GM04504 (cell line): ENCODE measurements around the gene GUCD1.

Experiments used
- DNase-seq: peaks from one replicate; pipeline ENCODE4 v3.0.0-alpha.2; 2012; ENCODE audit warnings: low read depth

The GUCD1 gene

GRCh38 chr22:24529898-24530297, 25.0 kb downstream of the GUCD1 start:
- DNase-seq: no peak

- no peak for DNase-seq
These were observed 28.7 kb downstream of the GUCD1 start for GRCh38 chr22:24526191-24526590.

DNA sequence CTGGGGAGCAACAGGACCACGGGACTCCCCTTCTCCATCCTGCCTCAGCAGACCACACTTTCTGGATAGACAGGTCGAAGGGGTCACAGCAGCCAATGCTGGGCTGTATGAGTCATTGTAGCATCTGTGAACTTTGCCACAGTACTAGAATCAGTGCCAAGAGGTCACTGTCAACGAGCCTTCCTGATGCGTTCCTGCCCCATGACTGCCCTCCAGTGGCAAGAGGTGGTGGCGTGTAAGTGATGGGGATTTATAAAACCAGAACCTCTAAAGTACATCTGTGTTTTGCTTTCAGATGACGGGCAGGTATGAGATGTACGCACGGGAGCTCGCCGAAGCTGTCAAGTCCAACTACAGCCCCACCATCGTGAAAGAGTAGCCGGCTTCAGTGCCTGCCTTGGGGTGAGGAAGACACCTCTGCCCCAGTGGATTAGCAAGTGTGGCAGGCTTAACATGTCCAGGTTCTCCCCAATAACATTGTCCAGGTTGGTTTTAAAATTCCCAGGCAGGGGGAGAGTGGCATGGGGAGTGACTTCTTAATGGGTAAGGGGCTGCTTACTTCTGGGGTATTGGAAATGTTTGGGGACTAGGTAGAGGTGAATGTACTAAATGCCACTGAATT, 29.4 kb downstream of the GUCD1 start:
- peak; percentile 29 for DNase-seq

DNA sequence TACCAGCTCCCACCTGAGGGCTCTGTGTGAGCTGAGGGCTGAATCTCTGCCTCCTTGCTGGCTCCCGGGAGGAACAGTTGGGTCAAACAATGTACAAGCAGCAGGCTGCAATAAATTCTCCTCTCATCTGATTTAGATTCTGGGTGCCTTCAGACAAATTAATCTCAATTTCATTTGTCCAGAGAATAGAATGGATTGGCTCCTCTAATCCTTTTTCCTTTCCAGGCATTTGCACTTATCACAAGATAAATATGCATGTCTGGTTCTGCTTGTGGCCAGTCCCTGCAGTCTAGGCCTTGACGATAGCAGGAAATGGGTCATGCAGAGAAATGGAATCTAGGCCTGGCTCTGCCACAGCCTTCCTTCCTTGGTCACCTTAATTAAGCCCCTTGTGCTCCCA, 31.1 kb downstream of the GUCD1 start:
- no peak for DNase-seq

DNA sequence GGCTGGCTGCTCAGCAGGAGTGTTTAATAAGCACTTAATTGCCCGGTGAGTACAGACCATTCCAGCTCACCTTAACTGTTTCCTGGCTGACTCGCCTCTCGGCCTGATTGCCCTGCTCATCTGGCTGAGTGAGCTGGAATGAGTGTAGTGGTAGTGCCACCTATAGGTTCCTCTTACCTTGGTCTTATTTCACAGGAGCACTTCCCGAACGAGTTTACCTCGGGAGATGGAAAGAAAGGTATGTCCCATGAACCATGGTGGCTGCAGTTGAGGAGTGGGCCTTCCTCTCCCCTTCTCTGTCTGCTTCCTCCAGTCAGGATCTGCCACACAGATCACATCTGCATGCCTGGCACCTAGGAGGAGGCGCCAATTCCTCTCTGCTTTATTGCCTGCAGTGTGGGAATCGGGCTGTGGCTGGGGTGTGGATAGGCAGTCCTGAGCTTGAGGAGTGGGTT, 33.1 kb downstream of the GUCD1 start:
- no peak for DNase-seq

DNA sequence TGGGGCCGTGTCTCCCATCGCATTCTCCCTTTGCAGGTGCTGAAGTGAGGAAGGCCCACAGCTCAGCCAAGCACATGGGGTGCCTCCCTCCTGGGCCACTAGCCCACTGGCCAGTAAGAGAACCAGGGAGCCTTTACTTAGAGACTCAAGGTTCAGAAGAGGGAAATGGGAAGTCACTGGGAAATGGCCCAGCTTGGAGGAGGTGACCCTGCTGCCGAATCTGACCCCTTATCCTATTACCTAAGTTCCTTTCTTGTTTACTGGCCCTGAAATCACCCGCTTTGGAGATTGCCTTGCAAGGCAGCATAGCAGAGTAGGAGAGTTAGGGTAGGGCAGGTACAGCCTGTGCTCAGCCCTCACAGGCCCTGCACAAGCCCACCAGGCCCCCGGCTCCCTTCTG, 35.4 kb downstream of the GUCD1 start:
- DNase-seq: no peak

DNA sequence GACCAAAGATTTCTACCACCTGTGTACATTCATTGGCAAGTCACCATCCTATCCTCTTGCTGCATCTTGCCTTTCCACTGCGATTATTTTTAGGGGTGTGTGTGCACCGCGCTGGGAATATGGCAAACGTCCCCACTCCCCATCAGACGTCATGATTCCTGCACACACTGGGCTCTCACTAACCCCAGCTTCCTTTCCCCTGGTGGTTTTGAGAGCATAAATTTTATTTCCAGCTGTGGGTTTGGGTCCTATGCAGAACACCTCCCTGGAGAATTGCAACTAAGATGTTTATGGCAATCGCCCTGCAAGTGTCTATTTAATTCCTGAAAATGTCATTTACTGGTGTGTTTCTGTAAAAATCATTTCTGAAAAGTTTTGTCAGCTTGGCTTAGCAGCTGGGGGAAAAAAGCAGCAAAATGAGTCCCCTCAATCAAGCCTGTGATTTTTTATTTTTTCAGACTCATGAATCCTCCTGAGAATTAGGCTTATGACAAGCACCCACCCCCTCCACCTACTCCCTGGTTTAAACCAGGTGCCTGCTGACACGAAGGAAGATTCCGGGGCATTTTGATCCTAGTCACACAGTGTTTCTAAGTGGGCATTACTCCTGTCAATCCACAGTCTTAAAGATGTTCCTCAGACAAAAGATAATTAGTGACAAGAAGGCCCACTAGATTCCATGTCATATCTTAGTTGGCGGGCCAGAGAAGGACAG, 36.0 kb downstream of the GUCD1 start:
- no peak for DNase-seq

GRCh38 chr22:24518228-24518627, 36.7 kb downstream of the GUCD1 start:
- no peak for DNase-seq

- DNase-seq: no peak
These were observed 37.5 kb downstream of the GUCD1 start for GRCh38 chr22:24517446-24517845.

- peak; percentile 79 for DNase-seq
These were observed 38.6 kb downstream of the GUCD1 start for GRCh38 chr22:24516301-24516737.

DNA sequence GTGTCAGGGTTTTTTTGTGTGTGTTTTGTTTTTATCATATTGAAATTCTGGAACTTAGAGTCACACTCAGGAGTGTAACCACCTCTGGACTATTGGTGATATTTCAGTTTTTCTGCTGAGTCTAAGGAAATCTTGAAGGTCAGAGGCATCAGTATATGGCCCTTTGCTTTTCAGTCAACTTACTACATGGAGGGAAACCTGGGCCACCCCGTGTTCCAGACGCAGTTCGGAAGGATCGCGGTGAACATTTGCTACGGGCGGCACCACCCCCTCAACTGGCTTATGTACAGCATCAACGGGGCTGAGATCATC, 40.0 kb downstream of the GUCD1 start:
- DNase-seq: no peak

DNA sequence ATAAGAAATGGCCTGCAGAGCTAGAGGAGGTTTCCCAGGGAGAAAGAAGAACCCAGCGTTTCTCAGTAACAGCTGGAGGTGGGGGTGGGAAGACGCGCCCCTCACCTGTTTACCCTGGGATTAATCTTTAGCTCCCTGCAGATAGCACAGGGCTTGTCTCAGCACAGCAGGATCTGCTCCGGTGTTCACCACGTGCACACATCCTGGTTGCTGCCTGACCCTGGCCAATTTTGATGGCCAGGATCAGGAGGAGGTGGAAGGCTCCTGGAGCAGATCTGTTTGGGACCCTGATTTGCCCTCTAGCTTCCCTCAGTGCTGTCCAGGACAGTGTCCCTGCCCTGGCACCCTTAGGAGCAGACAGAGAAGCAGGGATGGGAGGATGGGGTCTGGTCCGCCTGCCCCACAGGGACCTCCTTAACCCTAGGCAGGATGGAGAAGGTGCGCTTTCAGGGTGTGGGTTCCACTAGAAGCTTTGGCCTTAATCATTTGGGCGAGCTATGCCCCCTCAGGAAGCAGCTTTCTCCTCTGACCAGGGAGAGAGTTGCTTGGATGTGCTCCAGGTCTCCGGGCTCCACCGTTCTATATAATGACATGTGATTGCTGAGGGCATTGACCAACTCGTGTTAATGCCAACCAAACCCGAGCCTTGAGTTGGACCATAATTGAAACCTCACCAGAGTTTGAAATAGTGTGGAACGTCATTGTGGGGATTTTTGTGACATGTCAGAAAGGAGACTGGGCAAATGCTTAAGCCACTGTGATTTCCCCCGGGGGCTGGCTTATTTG, 40.5 kb downstream of the GUCD1 start:
- no peak for DNase-seq

DNA sequence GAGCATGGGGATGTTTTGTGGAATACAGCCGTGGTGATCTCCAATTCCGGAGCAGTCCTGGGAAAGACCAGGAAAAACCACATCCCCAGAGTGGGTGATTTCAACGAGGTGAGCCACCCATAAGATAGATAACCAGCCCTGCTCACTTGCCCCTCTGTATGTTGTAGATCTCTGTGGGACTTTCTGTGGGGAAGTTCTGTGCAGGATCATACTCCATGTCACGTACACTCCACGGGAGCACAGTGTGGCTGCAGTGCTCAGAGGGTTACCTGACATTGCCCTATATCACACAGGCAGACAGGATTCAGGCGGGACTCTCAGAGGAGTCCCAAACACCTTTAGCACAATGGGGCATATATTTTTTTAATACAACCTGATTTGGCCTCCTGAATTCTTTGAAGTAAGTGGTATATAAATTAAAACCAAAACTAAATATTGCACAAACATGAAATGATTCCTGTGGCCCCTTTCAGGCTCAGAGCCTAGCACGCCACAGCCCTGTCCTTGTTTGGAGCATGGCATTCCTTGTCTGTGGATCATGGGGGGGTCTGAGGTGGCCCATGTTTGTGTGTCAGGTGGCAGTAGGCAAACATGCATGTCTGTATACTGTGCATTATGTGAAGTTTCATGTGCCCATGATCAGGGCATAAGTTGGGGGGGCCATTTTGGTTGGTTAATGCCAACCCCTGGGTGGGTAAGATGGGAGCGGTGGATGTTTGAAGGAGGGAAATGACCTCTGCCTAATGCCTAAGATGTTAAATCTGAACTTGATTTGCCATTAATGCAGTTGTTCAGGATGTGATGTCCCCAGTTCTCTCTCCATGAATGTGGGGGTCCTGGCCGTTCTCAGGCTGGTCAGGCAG, 41.3 kb downstream of the GUCD1 start:
- DNase-seq: no peak

DNA sequence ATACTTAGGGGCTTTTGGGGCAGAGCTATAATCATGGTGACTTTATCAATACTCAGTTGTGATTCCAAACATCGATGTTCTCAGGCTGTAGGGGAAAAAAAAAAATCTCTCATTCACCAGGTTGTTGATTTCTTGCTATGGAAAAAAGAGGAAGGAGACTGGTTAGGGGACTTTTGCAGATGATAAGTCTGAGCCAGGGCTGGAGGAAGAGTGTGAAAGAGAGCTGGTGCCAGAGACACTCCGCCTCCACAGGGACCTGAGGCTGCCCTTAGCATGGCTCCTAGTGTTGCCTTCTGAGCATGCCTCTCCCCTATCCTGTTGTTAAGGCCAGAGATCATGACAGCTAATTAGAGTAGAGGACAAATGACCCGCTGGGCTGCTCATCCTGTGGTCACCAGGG, 42.9 kb downstream of the GUCD1 start:
- DNase-seq: no peak

DNA sequence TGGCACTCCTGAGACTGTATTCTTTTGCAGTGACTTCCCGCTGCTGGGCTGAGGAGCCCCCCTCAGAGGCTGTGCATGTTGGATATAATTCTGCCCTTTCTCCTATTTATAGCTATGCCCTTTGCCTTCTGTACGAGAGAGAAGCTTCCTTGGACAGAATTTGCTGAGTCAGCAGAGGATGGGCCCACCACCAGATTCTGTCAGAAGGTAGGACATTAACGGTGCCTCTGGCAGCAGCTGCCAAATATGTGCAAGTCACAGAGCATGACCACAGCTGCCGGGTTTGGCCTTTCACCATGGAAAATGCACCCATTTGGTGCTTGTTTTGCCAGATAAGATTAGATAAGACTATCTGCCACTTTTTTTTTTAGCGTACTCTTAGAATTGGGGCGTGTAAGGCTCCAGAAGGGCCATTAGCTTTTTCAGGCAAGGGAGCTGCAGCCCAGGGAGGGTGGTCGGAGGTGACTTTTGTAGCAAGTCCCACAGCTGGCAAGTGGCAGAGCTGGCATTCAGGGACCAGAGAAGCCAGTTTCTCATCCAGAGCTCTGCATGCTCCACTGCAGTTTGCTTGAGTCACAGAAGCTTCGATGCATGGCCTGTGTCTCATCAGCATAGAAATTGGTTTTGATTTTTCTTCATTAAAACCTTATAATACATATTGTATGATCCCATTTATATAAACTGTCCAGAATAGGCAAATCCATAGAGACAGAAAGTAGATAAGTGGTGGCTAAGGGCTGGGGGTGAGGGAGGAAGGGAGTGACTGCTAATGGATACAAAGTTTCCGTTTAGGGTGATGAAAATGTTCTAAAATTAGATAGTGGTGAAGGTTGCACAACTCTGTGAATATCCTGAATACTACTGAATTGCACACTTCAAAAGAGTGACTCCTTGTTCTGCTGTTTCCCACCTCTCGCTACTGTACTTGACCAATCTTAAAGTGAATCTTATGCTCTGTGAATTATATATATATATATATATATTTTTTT, 44.0 kb downstream of the GUCD1 start:
- DNase-seq: no peak

GRCh38 chr22:24507716-24508115, 47.2 kb downstream of the GUCD1 start:
- DNase-seq: no peak

DNA sequence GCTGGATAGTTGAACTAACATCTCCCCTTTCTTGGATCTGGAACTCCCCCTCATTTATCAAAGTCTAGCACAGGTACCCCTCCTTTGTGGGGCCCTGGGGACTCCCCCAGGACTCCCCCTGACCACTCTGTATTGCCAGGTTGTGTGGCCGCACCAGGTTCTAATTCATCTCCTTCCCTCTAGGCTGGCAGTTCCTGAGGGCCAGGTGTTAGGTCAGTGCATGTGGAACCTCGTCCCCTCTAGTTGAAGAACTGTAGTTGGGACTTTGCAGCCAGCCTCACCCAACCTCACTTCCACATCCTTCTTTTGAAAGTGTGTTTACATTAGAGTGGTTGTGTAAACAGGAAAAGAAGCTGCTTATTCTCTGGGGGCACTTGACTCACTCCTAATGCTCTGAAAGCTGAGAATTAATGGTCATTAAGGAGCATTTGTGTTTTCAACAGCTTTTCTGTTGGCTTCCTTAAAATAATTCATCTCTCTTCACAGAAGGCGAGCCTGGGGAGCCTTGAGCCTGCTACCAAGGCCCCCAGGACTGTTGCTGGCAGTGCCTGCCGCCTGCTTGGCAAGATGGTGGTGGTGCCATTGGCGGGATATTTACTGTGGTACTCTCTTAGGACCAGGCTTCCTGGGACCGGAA, 48.0 kb downstream of the GUCD1 start:
- DNase-seq: no peak

DNA sequence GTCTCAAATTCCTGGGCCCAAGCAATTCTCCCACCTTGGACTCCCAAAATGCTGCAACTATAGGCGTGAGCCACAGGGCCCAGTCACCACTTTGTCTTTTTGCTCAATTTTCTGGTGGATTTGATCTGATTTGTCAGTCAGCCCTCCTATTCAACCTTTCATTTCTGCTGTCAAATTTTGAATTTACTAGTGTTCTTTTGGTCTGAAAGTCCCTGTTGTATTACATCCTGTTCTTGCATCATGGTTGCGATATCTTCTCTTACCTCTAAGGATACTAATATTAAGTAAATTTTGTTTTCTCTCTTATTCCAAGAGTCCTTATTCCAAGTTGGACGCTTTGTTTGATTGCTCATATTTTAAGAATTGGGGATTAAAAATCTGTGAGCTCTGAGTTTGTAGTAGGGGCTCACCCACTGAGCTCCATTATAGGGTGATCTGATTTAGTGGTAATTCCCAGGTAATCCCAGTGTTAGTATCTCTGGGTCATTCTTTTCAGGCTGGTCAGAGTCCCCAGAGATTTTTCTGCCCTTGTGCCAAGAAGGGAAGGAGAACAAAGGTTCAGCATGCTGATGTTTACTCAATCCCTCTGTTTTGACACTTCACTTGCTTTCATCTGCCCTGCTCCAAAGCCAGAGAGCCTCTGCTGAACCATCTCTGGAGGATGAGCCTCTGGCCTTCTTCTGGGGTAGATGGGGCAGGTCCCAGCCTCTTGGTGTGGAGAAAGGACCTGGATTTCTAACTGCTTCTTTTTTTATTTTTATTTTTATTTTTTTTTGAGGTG, 49.8 kb downstream of the GUCD1 start:
- no peak for DNase-seq

GRCh38 chr22:24504540-24504939, 50.4 kb downstream of the GUCD1 start:
- DNase-seq: no peak

DNA sequence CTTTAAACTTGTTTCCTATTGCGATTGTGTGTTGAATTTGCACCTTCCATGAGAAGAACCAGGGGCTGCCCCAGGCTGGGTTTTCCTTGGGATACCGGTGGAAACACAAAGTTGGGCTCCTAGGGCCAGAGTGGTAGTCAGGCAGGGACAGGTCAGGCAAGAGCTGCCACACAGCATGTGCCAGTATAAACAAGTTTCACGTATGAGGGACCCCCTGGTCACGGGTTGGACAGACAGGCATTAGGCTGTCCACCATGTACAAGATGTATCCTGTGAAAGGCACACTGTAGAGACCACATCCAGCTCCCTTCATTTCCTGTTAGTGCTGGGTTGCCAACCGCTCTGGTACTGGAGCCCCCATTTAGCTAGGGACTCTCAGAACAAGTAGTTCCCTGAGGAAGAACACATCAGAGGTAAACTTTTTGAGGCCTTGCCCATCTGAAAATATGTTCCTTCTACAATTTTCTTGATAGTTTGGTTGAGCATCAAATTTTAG, 51.0 kb downstream of the GUCD1 start:
- no peak for DNase-seq
